Measurements from ENCODE around the gene KBTBD12.

The KBTBD12 gene

DNA sequence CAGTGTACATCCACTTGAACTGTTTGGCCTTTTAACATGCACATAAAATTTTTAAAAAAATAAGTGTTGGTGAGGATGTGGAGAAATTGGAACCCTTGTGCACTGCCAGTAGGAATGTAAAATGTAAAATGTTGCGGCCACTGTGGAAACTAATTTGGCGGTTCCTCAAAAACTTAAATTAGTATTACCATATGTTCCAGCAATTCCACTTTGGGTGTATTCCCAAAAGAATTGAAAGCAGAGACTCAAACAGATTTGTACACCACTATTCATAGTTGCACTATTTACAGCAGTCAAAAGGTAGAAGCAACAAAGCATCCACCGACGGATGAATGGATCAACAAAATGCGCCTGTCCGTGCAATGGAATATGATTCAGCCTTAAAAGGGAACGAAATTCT is 82.0 kb downstream of the KBTBD12 start:
- Histone ChIP-seq H3K4me1 (ENCODE audit: control insufficient read depth, insufficient read depth, low read length) (no peaks in the 10 kb centered on the region), H3K27me3 (ENCODE audit: control insufficient read depth, insufficient read depth, low read length) (no peaks in the 10 kb centered on the region), H3K9ac (ENCODE audit: low read length) (no peak overlapping the region), H3K27ac (ENCODE audit: low read depth, low read length) (no peak overlapping the region), H3K4me3 (ENCODE audit: low read length) (no peak overlapping the region), H3K36me3 (ENCODE audit: control insufficient read depth, insufficient read depth, low read length) (no peaks in the 10 kb centered on the region)

DNA sequence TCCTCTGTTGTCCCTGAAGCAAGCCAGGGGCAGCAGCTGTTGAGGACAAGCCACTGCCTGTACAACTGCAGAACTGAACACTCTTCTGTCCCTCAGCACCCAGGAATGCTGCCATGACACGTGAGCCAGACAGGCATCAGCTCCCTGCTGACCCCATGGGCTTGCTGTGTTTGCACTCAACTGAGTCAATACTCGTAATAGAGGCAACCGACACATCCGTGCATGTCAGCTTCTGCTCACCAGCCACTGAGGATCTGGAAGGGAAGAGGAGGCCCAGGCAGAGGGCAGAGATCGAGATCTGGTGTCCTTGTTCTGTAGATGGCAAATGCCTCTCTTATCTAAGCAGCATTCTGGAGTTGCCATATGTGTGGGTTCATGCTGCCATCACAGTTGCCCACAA is 82.9 kb downstream of the KBTBD12 start:
- no peak overlapping the region for H3K4me3 ChIP-seq (ENCODE audit: low read length)
- H3K9ac ChIP-seq (ENCODE audit: low read length) = no peak overlapping the region
- no peaks in the 10 kb centered on the region for H3K4me1 ChIP-seq (ENCODE audit: control insufficient read depth, insufficient read depth, low read length)
- no peak overlapping the region for H3K27ac ChIP-seq (ENCODE audit: low read depth, low read length)
- H3K36me3 ChIP-seq (ENCODE audit: control insufficient read depth, insufficient read depth, low read length) = no peaks in the 10 kb centered on the region
- H3K27me3 ChIP-seq (ENCODE audit: control insufficient read depth, insufficient read depth, low read length) = no peaks in the 10 kb centered on the region

DNA sequence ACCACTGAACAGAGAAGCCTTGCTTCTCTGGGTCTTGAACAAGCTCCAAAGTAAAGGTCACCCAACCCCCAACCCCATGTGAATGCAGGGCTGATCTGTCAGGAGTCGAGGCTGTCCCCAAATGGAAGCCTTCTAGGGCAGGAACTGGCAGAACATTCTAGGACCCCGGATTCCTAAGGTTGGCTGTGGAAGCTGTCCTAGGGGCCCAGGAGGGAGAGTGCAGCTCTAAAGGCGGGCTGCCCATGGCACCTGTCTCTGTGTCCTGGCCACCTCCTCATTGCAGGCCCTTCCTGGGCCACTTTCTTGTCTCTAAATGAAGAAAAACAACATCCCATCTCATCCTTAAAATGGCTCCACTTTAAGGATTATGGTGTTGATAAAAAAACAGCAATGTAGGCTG is 83.6 kb downstream of the KBTBD12 start:
- no peak overlapping the region for H3K4me3 ChIP-seq (ENCODE audit: low read length)
- no peak overlapping the region for H3K27ac ChIP-seq (ENCODE audit: low read depth, low read length)
- no peak overlapping the region for H3K9ac ChIP-seq (ENCODE audit: low read length)
- no peaks in the 10 kb centered on the region for H3K36me3 ChIP-seq (ENCODE audit: control insufficient read depth, insufficient read depth, low read length)
- no peaks in the 10 kb centered on the region for H3K4me1 ChIP-seq (ENCODE audit: control insufficient read depth, insufficient read depth, low read length)
- H3K27me3 ChIP-seq (ENCODE audit: control insufficient read depth, insufficient read depth, low read length) = no peaks in the 10 kb centered on the region

DNA sequence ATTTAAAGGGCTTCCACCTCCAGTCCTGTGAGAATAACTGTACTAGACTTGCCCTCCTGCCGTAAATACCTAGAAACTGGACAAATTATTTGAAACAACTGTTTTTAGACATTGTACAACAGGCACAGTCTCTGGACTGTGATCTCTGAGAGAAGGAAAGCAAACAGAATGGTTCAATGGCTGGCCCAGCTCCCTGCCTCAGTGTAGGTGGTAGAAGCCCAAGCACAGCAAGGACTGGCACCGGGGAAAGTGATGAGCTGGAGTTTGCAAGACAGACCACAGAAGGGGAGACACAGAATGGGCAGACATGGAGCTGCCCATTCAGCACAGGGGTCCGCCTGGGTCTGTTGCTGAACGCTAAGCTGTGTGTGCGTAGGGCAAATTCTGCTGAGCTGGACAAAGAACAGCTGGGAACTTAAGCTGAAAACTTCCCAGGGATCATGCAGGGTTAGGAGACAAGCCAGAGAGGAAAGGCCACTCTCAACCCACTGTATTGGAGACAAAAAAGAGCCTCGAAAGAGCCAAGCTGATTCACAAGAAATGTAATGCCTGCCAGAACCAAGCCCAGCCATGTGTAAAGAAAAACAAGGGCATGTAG is 84.6 kb downstream of the KBTBD12 start:
- no peak overlapping the region for H3K4me3 ChIP-seq (ENCODE audit: low read length)
- H3K27ac ChIP-seq (ENCODE audit: low read depth, low read length) = no peak overlapping the region
- H3K36me3 ChIP-seq (ENCODE audit: control insufficient read depth, insufficient read depth, low read length) = no peaks in the 10 kb centered on the region
- no peaks in the 10 kb centered on the region for H3K4me1 ChIP-seq (ENCODE audit: control insufficient read depth, insufficient read depth, low read length)
- no peaks in the 10 kb centered on the region for H3K27me3 ChIP-seq (ENCODE audit: control insufficient read depth, insufficient read depth, low read length)
- H3K9ac ChIP-seq (ENCODE audit: low read length) = no peak overlapping the region

DNA sequence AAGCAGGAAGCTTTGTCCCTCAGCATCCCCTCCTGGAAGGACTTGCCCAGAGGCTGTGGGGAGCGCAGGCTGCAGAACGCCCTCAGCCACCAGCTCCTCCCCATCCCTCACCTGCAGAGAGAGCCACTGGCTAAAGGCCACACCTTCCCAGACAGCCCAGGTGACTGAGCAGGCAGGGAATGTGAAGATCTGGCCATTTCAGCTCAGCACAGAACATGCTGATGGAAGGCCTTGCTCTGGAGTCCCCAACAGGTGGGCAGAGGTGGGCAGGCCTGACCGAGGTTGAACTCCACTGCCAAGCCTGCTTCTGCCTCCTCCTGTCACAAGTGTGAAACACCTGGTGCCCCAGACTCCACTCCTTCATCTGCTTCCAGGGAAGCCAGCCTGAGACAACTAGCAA is 86.5 kb downstream of the KBTBD12 start:
- Histone ChIP-seq H3K27ac (ENCODE audit: low read depth, low read length) (no peak overlapping the region), H3K9ac (ENCODE audit: low read length) (no peak overlapping the region), H3K4me3 (ENCODE audit: low read length) (no peak overlapping the region), H3K36me3 (ENCODE audit: control insufficient read depth, insufficient read depth, low read length) (no peaks in the 10 kb centered on the region), H3K4me1 (ENCODE audit: control insufficient read depth, insufficient read depth, low read length) (no peaks in the 10 kb centered on the region), H3K27me3 (ENCODE audit: control insufficient read depth, insufficient read depth, low read length) (no peaks in the 10 kb centered on the region)

DNA sequence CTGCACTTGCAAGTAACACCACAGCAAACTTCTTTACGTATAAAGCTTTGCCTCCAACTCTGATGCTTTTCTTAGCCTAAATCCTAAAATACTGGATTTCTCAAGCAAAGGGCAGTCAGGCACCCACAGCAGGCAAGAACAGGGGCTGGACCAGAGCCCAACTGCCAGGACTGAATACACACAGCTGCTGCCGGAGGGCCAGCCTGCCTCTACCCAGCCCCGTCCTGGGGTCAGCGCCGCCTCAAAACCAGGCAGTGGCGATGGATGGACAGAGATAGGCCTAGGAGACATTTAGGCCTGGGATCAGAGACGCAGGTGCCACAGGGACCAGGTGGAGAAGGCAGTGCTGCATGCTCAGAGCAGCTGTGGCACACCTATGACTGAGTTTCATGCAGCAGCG is 89.6 kb downstream of the KBTBD12 start:
- H3K27me3 ChIP-seq (ENCODE audit: control insufficient read depth, insufficient read depth, low read length) = no peaks in the 10 kb centered on the region
- no peak overlapping the region for H3K4me3 ChIP-seq (ENCODE audit: low read length)
- no peak overlapping the region for H3K27ac ChIP-seq (ENCODE audit: low read depth, low read length)

DNA sequence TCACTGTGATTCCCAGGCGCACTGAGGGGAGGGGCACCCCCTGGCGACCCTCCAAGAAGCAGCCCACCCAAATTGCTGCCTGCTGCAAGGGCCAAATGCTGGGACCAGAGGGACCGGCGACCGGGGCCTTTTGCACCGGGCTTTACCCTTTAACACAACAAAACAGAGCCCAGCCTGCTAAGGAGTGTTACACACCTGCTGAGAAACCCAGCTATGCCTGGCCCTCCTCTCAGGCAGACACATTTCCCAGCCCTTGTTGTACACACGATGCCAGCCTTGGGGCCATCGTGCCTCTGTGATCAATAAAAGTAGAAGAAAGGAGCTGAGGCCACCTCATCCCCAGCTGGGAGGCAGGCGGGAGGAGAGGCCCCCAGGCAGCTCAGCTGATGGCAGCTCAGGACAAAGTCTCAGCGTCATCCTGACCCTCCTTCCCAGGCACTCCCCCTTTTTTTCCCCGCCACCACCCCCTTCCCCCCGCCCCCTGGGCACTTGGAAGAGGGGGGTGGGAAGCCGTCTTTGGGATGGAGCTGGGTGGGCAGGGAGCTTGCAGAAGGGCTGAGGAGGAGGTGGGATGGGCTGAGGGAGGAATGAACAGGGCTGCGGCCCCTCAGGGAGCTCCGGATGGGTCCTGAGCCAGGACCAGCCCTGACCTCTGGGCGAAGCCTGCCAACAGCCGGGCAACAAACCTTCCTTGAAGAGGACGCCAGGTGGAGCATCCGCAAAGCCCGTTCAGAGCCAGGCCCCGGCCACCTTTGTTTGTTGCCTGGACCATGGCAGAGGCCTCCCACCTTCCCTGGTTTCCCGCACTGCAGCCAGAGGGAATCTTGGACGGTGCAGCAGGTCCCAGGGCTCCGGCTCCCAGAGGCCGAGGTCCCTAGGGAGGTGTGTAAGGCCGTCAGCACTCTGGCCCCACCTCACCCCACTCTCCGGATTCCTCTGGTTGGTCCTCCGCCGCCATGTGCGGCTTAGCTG is 91.3 kb downstream of the KBTBD12 start:
- no peaks in the 10 kb centered on the region for H3K4me1 ChIP-seq (ENCODE audit: control insufficient read depth, insufficient read depth, low read length)
- H3K4me3 ChIP-seq (ENCODE audit: low read length) = no peak overlapping the region
- H3K9ac ChIP-seq (ENCODE audit: low read length) = no peak overlapping the region
- no peaks in the 10 kb centered on the region for H3K36me3 ChIP-seq (ENCODE audit: control insufficient read depth, insufficient read depth, low read length)
- H3K27ac ChIP-seq (ENCODE audit: low read depth, low read length) = no peak overlapping the region
- no peaks in the 10 kb centered on the region for H3K27me3 ChIP-seq (ENCODE audit: control insufficient read depth, insufficient read depth, low read length)

More for the DNA sequence above, 89.6 kb downstream of the KBTBD12 start:
- Histone ChIP-seq H3K4me1 (ENCODE audit: control insufficient read depth, insufficient read depth, low read length) (no peaks in the 10 kb centered on the region), H3K9ac (ENCODE audit: low read length) (no peak overlapping the region), H3K36me3 (ENCODE audit: control insufficient read depth, insufficient read depth, low read length) (no peaks in the 10 kb centered on the region)

DNA sequence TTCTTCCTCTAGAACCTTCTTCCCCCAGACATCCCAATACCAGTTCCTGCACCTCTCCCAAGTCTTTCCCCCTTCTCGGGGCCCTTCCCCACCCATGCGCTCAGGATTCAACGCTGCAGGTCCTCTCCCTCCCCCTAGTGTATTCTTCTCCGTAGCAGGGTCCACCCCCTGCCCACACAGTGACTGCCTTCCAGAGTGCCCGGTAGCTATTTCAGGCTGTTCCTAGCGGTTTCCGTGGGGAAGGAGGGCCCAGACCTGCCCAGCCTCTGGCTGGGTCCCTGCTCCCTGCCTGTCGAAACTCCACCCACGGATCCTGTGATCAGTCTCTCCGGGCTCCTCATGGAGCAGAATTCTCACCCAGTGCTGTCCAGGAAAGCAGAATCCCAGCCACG is 92.0 kb downstream of the KBTBD12 start:
- Histone ChIP-seq H3K4me1 (ENCODE audit: control insufficient read depth, insufficient read depth, low read length) (no peaks in the 10 kb centered on the region), H3K36me3 (ENCODE audit: control insufficient read depth, insufficient read depth, low read length) (no peaks in the 10 kb centered on the region), H3K4me3 (ENCODE audit: low read length) (no peak overlapping the region), H3K9ac (ENCODE audit: low read length) (no peak overlapping the region), H3K27ac (ENCODE audit: low read depth, low read length) (no peak overlapping the region), H3K27me3 (ENCODE audit: control insufficient read depth, insufficient read depth, low read length) (no peaks in the 10 kb centered on the region)

DNA sequence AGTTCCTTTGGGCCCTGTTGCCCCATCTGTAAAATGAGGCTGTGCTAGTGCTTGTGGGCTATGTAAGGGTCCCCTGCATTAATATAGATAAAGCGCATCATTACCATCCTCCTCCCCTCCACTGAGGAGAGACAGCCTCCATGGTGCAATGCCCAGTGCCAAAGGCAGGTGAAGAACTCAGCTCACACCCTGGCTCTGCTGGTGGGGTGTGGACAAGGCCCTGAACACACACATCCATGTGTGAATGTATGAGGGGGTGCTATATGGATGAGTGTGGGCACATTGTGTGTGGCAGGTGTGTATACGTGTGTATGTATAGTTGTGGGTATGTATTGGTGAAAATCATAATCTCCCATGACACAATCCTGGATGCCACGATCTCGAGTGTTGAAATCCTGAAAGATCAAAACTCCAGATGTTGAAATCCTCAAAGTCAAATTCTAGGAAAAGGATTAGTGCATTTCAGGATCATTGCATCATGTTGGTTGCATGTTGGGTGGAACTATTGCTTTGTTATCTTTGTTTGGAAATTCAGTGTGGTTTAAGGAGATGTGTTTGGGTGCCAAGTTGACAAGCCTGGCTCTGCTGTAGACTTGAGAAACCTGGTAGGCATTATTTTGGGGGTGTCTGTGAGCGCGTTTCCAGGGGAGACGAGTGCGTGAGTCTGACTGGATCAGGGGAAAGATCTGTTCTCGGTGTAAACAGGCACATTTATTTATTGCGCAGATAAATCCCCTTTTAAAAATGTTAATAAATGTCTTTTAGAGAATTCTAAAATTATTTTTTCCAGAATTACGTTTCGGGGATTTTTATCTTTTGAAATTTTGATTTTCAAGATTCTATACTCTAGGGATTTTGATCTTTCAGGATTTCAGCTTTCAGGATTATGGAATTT is 95.2 kb downstream of the KBTBD12 start:
- no peaks in the 10 kb centered on the region for H3K36me3 ChIP-seq (ENCODE audit: control insufficient read depth, insufficient read depth, low read length)
- no peak overlapping the region for H3K27ac ChIP-seq (ENCODE audit: low read depth, low read length)
- H3K9ac ChIP-seq (ENCODE audit: low read length) = no peak overlapping the region
- no peaks in the 10 kb centered on the region for H3K4me1 ChIP-seq (ENCODE audit: control insufficient read depth, insufficient read depth, low read length)
- no peak overlapping the region for H3K4me3 ChIP-seq (ENCODE audit: low read length)
- no peaks in the 10 kb centered on the region for H3K27me3 ChIP-seq (ENCODE audit: control insufficient read depth, insufficient read depth, low read length)

DNA sequence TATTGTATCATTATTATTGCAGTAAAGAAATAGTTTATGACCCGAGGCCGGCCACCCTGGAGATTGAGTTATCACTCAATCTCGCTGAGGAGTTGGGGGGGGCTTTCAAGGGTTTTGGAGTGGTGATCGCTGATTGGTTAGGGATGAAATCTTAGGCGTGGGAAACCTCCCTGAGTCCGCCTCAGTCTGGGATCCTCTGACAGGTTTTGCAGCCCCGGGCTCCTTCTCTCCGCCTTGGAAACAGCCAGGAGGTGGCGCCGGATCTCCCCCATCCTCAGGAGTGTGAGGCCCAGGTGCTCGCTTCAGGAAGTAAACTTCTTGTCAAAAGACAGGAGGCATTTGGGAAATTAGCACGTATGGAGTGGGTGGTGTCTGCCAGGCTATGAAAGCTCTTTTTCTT is 96.1 kb downstream of the KBTBD12 start:
- Histone ChIP-seq H3K9ac (ENCODE audit: low read length) (no peak overlapping the region), H3K36me3 (ENCODE audit: control insufficient read depth, insufficient read depth, low read length) (no peaks in the 10 kb centered on the region), H3K27ac (ENCODE audit: low read depth, low read length) (no peak overlapping the region), H3K27me3 (ENCODE audit: control insufficient read depth, insufficient read depth, low read length) (no peaks in the 10 kb centered on the region), H3K4me1 (ENCODE audit: control insufficient read depth, insufficient read depth, low read length) (no peaks in the 10 kb centered on the region), H3K4me3 (ENCODE audit: low read length) (no peak overlapping the region)

DNA sequence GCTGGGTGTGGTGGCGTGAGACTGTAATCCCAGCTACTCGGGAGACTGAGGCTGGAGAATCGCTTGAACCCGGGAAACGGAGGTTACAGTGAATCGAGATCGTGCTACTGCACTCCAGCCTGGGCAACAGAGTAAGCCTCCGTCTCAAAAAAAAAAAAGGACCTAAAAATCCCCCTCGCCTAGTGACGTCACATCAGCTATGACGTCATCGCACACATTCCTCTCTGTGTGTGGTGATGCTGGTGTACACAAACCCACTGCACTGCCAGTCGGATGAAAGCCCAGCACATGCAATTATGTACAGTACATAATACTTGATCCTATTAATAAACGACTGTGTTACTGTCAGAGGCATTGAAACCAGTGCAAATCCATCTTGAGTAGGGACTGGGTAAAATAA is 97.0 kb downstream of the KBTBD12 start:
- Histone ChIP-seq H3K27ac (ENCODE audit: low read depth, low read length) (no peak overlapping the region), H3K9ac (ENCODE audit: low read length) (no peak overlapping the region), H3K27me3 (ENCODE audit: control insufficient read depth, insufficient read depth, low read length) (no peaks in the 10 kb centered on the region), H3K36me3 (ENCODE audit: control insufficient read depth, insufficient read depth, low read length) (no peaks in the 10 kb centered on the region), H3K4me3 (ENCODE audit: low read length) (no peak overlapping the region), H3K4me1 (ENCODE audit: control insufficient read depth, insufficient read depth, low read length) (no peaks in the 10 kb centered on the region)

DNA sequence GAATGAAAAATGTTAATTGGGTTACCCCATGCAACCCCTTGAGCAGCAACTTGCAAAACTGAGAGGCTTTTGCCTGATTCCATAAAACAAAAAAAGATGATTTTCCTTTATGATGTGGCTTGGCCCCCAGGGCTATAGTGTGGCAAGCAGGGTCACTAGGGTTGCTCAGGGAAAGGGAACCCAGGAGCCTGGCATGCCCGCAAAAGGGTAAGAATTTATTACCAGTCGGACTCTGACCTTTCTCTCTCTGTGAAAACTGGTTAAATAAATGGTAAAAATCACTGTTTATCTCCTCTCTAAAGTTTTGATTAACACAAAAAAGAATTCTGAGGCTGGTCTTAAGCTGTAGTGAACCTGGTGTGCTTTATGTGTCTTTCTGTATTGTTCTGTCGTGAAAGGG is 99.5 kb downstream of the KBTBD12 start:
- no peak overlapping the region for H3K4me3 ChIP-seq (ENCODE audit: low read length)
- H3K36me3 ChIP-seq (ENCODE audit: control insufficient read depth, insufficient read depth, low read length) = no peaks in the 10 kb centered on the region
- no peak overlapping the region for H3K27ac ChIP-seq (ENCODE audit: low read depth, low read length)
- H3K9ac ChIP-seq (ENCODE audit: low read length) = no peak overlapping the region
- no peaks in the 10 kb centered on the region for H3K4me1 ChIP-seq (ENCODE audit: control insufficient read depth, insufficient read depth, low read length)
- no peaks in the 10 kb centered on the region for H3K27me3 ChIP-seq (ENCODE audit: control insufficient read depth, insufficient read depth, low read length)
